Mesenchymal stem cell (in vitro differentiated cells and primary cell): ENCODE data around the gene RPS27L.
"Not testable (repeated sequence)": the region's sequence is repeated elsewhere in the genome, so short reads cannot be mapped to it uniquely, and the experiment has no call there.

ENCODE experiments used
- DNase-seq: peaks from one replicate; pipeline ENCODE4 v3.0.0-alpha.2; 2013
- H2AFZ ChIP-seq: one replicate; pipeline ENCODE4 v1.6.1; 2013; ENCODE audit warnings: low read depth, mild to moderate bottlenecking, control low read depth, inconsistent platforms, low read length, moderate library complexity
- H2AK5ac ChIP-seq: 2 replicates; pipeline ENCODE4 v1.6.1; 2013; ENCODE audit warnings: low read length, moderate library complexity, mild to moderate bottlenecking, inconsistent platforms; ENCODE audit not compliant: severe bottlenecking
- H2BK120ac ChIP-seq: one replicate; pipeline ENCODE4 v1.6.1; 2013; ENCODE audit warnings: low read depth, mild to moderate bottlenecking, inconsistent platforms, low read length, moderate library complexity
- H2BK12ac ChIP-seq, 2 experiments: one replicate each; pipeline ENCODE4 v1.6.1; 2013; ENCODE audit warnings: inconsistent platforms in 2 of 2, low read length in 2 of 2, mild to moderate bottlenecking in 2 of 2, moderate library complexity in 2 of 2, control low read depth in 1 of 2
- H2BK15ac ChIP-seq: one replicate; pipeline ENCODE4 v1.6.1; 2013; ENCODE audit warnings: mild to moderate bottlenecking, low read depth, inconsistent platforms; ENCODE audit not compliant: poor library complexity, severe bottlenecking
- H2BK5ac ChIP-seq: 2 replicates; pipeline ENCODE4 v1.6.1; 2013; ENCODE audit warnings: low read depth, mild to moderate bottlenecking, low read length, control low read depth, inconsistent platforms; ENCODE audit not compliant: poor library complexity, severe bottlenecking
- H3K14ac ChIP-seq, 2 experiments: one replicate each; pipeline ENCODE4 v1.6.1; 2013; ENCODE audit warnings: inconsistent platforms in 2 of 2, low read length in 2 of 2, control low read depth in 1 of 2, mild to moderate bottlenecking in 1 of 2, moderate library complexity in 1 of 2
- H3K18ac ChIP-seq, 2 experiments: one replicate each; pipeline ENCODE4 v1.6.1; 2013; ENCODE audit warnings: inconsistent platforms in 2 of 2, low read length in 2 of 2, control low read depth in 1 of 2, low read depth in 1 of 2, mild to moderate bottlenecking in 1 of 2
- H3K23ac ChIP-seq, 2 experiments: one replicate each; pipeline ENCODE4 v1.6.1; 2013; ENCODE audit warnings: inconsistent platforms in 2 of 2, low read length in 2 of 2, mild to moderate bottlenecking in 2 of 2, moderate library complexity in 2 of 2, control low read depth in 1 of 2
- H3K27ac ChIP-seq: 2 replicates; pipeline ENCODE4 v1.5.1; 2013; ENCODE audit warnings: mild to moderate bottlenecking, moderate library complexity, low read length, control low read depth, inconsistent platforms; ENCODE audit not compliant: poor library complexity, severe bottlenecking
- H3K27me3 ChIP-seq, 2 experiments: 2 replicates each; pipeline versions ENCODE4 v1.6.1 to v1.7.0; 2013; ENCODE audit warnings: low read length in 2 of 2, mild to moderate bottlenecking in 2 of 2, moderate library complexity in 2 of 2, control low read depth in 1 of 2, inconsistent platforms in 1 of 2; ENCODE audit not compliant: control insufficient read depth in 1 of 2, insufficient read depth in 1 of 2
- H3K36me3 ChIP-seq, 2 experiments: 2 replicates each; pipeline versions ENCODE4 v1.6.1 to v1.7.0; 2013; ENCODE audit warnings: low read length in 2 of 2, control low read depth in 1 of 2, inconsistent platforms in 1 of 2, low read depth in 1 of 2, mild to moderate bottlenecking in 1 of 2; ENCODE audit not compliant: insufficient read depth in 2 of 2, control insufficient read depth in 1 of 2
- H3K4ac ChIP-seq, 2 experiments: one replicate each; pipeline ENCODE4 v1.6.1; 2013; ENCODE audit warnings: inconsistent platforms in 2 of 2, low read length in 2 of 2, mild to moderate bottlenecking in 2 of 2, moderate library complexity in 2 of 2, control low read depth in 1 of 2, low read depth in 1 of 2
- H3K4me1 ChIP-seq: 2 replicates; pipeline ENCODE4 v1.6.1; 2013; ENCODE audit warnings: low read depth, low read length, control low read depth; ENCODE audit not compliant: control insufficient read depth, insufficient read depth
- H3K4me2 ChIP-seq: 2 replicates; pipeline ENCODE4 v1.6.1; 2013; ENCODE audit warnings: low read length, mild to moderate bottlenecking, inconsistent platforms; ENCODE audit not compliant: poor library complexity, severe bottlenecking
- H3K4me3 ChIP-seq, 2 experiments: 2 replicates each; pipeline versions ENCODE4 v1.5.1 to v1.7.0; 2013; ENCODE audit warnings: low read length in 2 of 2, mild to moderate bottlenecking in 2 of 2, control low read depth in 1 of 2, low read depth in 1 of 2; ENCODE audit not compliant: insufficient read depth in 1 of 2
- H3K79me1 ChIP-seq: replicated peaks from 2 replicates; pipeline ENCODE4 v1.6.1; 2013; ENCODE audit warnings: mild to moderate bottlenecking, control low read depth, low read length, inconsistent platforms; ENCODE audit not compliant: poor library complexity, severe bottlenecking
- H3K9ac ChIP-seq: 2 replicates; pipeline ENCODE4 v1.7.0; 2013; ENCODE audit warnings: mild to moderate bottlenecking, low read length, moderate library complexity
- H3K9me3 ChIP-seq: 2 replicates; pipeline ENCODE4 v1.7.0; 2013; ENCODE audit warnings: mild to moderate bottlenecking, low read length; ENCODE audit not compliant: control insufficient read depth
- H4K8ac ChIP-seq: one replicate; pipeline ENCODE4 v1.6.1; 2013; ENCODE audit warnings: inconsistent platforms, mild to moderate bottlenecking, low read length, moderate library complexity
- H4K91ac ChIP-seq: one replicate; pipeline ENCODE4 v1.6.1; 2013; ENCODE audit warnings: mild to moderate bottlenecking, low read length, inconsistent platforms
- whole genome bisulfite sequencing: methylation state at CpG from one replicate; pipeline ENCODE4 v1.1.7; 2013; ENCODE audit warnings: mixed read lengths; 5-methylcytosine and 5-hydroxymethylcytosine counted together

RPS27L gene

DNA sequence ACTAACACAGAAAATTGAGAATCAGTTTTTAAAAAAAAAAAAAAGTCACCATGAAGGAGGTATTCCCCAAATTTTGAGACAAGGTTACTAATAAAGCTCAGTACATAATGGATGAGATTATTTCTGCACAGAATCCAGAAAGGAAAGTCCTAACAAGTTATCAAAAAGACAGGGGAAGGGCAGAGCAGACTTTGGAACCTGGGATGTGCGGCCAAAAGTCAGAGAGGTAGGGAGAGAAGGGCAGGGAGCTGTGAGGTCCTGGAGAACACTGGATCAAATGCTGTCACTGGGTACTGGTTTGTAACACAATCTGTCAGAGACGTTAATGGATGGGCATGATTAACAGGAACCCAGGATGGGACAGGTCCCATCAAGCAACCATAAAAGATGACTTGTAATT, 47.8 kb downstream of the RPS27L start:
- peaks cover 15% of the 10 kb centered on the region for H3K4me1 ChIP-seq
- H3K79me1 ChIP-seq: no peaks in the 10 kb centered on the region
- H3K4ac ChIP-seq: no peak overlapping the region
- no peak overlapping the region for H3K14ac ChIP-seq
- 99% methylated on average over 2 of the region's 2 CpGs for WGBS
- no peak overlapping the region for H3K23ac ChIP-seq
- no peak overlapping the region for H2BK12ac ChIP-seq
- no peak overlapping the region for H3K9ac ChIP-seq
- no peak overlapping the region for H3K27ac ChIP-seq
- H3K18ac ChIP-seq: no peak overlapping the region
- no peaks in the 10 kb centered on the region for H3K9me3 ChIP-seq
- no peaks in the 10 kb centered on the region for H3K27me3 ChIP-seq
- H3K36me3 ChIP-seq: no peaks in the 10 kb centered on the region
- no peak overlapping the region for H2BK5ac ChIP-seq
- no peak overlapping the region for H4K91ac ChIP-seq
- H2AFZ ChIP-seq: no peak overlapping the region
- H2AK5ac ChIP-seq: peak overlapping the region; percentile 25
- H2BK120ac ChIP-seq: no peak overlapping the region
- no peak overlapping the region for H3K4me2 ChIP-seq
- no peak for DNase-seq
- no peak overlapping the region for H3K4me3 ChIP-seq
- no peak overlapping the region for H2BK15ac ChIP-seq
- H4K8ac ChIP-seq: no peak overlapping the region

DNA sequence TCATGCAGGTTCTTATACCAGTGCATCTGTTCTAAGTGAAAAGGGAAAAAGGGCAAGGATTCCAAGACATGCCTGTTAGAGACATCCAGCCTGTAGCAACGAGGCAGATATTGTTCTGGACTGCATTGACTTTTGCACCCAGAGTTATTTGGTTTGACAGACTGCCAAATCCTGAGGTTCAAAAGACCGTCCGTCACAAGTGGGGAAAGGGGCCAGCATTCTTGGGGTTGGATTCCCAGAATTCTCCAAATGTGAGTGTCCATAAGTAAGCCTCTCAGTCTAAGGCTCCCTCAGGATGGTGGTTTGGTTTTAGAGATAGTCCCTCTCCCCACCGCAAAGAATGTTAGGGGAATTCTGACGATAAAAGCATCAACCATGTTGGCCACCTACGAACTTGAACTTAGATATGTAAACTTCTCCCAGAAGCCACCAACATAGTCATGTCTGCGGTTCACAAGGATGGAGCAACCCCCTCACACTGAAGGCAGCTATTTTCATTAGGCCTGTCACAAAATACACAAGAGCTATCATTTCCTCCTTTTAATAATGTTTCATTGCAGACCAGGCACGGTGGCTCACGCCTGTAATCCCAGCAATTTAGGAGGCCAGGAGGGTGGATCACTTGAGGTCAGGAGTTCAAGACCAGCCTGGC, 49.3 kb downstream of the RPS27L start:
- H2AK5ac ChIP-seq: no peak overlapping the region
- peak overlapping the region; percentile 41 for H3K9ac ChIP-seq
- H2AFZ ChIP-seq: no peak overlapping the region
- no peak overlapping the region for H2BK120ac ChIP-seq
- no peak overlapping the region for H4K8ac ChIP-seq
- no peak overlapping the region for H4K91ac ChIP-seq
- no peak overlapping the region for H3K4ac ChIP-seq
- DNase-seq: peak; percentile 99
- peak overlapping the region; percentile 82 for H3K27ac ChIP-seq
- no peaks in the 10 kb centered on the region for H3K9me3 ChIP-seq
- no peak overlapping the region for H2BK5ac ChIP-seq
- H3K4me3 ChIP-seq: no peak overlapping the region
- no peak overlapping the region for H2BK15ac ChIP-seq
- H3K79me1 ChIP-seq: no peaks in the 10 kb centered on the region
- no peaks in the 10 kb centered on the region for H3K27me3 ChIP-seq
- no peak overlapping the region for H3K14ac ChIP-seq
- no peaks in the 10 kb centered on the region for H3K36me3 ChIP-seq
- peaks cover 8% of the 10 kb centered on the region for H3K4me1 ChIP-seq
- H3K18ac ChIP-seq: no peak overlapping the region
- H2BK12ac ChIP-seq: no peak overlapping the region
- WGBS: 14% methylated on average over 9 of the region's 9 CpGs
- no peak overlapping the region for H3K4me2 ChIP-seq
- no peak overlapping the region for H3K23ac ChIP-seq

- H2BK120ac ChIP-seq, H3K9ac ChIP-seq: not testable (repeated sequence)
Observed at GRCh38 chr15:63105354-63105753, 51.9 kb downstream of the RPS27L start.

GRCh38 chr15:63104727-63105126, 52.5 kb downstream of the RPS27L start:
- Histone ChIP-seq H4K91ac (no peak overlapping the region), H3K27ac (no peak overlapping the region), H2AFZ (no peak overlapping the region), H2AK5ac (peak overlapping the region; percentile 31), H3K4me1 (peaks cover 7% of the 10 kb centered on the region), H3K36me3 (no peaks in the 10 kb centered on the region), H3K4me3 (no peak overlapping the region), H3K4me2 (no peak overlapping the region), H2BK5ac (no peak overlapping the region), H2BK12ac (no peak overlapping the region), H3K14ac (no peak overlapping the region), H3K9ac (no peak overlapping the region), H2BK120ac (no peak overlapping the region), H3K79me1 (no peaks in the 10 kb centered on the region), H3K9me3 (no peaks in the 10 kb centered on the region), H3K23ac (no peak overlapping the region), H2BK15ac (no peak overlapping the region), H3K18ac (no peak overlapping the region), H4K8ac (no peak overlapping the region), H3K4ac (no peak overlapping the region), H3K27me3 (no peaks in the 10 kb centered on the region)
- WGBS: 74% methylated on average over 6 of the region's 7 CpGs
- DNase-seq: peak; percentile 77

More at GRCh38 chr15:63105354-63105753, 51.9 kb downstream of the RPS27L start:
- not testable (repeated sequence) for H2AFZ ChIP-seq, H3K4me1 ChIP-seq, H3K36me3 ChIP-seq, H2BK15ac ChIP-seq, H3K79me1 ChIP-seq, H2AK5ac ChIP-seq, H3K23ac ChIP-seq, H3K9me3 ChIP-seq, H3K4me2 ChIP-seq, H4K91ac ChIP-seq, H4K8ac ChIP-seq, H3K27ac ChIP-seq, H3K14ac ChIP-seq, H3K27me3 ChIP-seq, H3K4ac ChIP-seq, DNase-seq, H3K4me3 ChIP-seq, H2BK5ac ChIP-seq, H3K18ac ChIP-seq, H2BK12ac ChIP-seq
- WGBS: 80% methylated on average over 7 of the region's 8 CpGs
